Adrenal gland (tissue), 5 donors: ENCODE data around the gene STARD10.

ENCODE experiments used
- POLR2A ChIP-seq, 2 donors: fragments of 450-650 bp; IDR thresholded peaks; one replicate each; pipeline ENCODE4 v1.6.1; 2017; ENCODE audit warnings: antibody characterized with exemption in 2 of 2, mild to moderate bottlenecking in 2 of 2, moderate library complexity in 1 of 2
- TF ChIP-seq, protein P1 (sequence below), 6 experiments: fragments of 450-650 bp in 4 of 6; fragments of 200-600 bp in 2 of 6; sonication (generic) in 1 of 6; IDR thresholded peaks; 1 replicate in 5 of 6; 2 replicates in 1 of 6; pipeline versions ENCODE4 v1.5.1 to v1.8.0; 2016 to 2021; ENCODE audit warnings: antibody characterized with exemption in 6 of 6, mild to moderate bottlenecking in 2 of 6, moderate library complexity in 1 of 6
- donor health status: DM: no; HTN: no; CAD: no.

DNA sequence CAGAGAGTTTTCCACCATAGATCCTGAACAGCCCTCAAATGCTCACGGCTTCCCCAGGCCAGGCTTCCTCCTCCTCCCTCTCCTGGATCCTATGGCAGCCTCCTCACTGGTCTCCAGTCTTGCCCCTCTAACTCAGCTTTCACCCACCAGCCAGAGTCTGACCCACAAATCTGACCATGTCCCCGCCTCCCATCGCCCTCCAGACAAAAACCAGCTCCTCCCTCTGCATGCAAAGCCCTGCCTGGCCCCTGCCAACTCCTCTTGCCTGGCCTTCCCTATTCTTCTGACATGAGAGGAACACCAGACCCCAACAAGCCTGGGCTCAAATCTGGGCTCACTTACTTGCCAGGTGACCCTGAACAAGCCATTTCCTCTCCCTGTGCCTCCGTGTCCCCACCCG is 87.3 kb downstream of the STARD10 start:
- TF ChIP-seq, protein P1, sequence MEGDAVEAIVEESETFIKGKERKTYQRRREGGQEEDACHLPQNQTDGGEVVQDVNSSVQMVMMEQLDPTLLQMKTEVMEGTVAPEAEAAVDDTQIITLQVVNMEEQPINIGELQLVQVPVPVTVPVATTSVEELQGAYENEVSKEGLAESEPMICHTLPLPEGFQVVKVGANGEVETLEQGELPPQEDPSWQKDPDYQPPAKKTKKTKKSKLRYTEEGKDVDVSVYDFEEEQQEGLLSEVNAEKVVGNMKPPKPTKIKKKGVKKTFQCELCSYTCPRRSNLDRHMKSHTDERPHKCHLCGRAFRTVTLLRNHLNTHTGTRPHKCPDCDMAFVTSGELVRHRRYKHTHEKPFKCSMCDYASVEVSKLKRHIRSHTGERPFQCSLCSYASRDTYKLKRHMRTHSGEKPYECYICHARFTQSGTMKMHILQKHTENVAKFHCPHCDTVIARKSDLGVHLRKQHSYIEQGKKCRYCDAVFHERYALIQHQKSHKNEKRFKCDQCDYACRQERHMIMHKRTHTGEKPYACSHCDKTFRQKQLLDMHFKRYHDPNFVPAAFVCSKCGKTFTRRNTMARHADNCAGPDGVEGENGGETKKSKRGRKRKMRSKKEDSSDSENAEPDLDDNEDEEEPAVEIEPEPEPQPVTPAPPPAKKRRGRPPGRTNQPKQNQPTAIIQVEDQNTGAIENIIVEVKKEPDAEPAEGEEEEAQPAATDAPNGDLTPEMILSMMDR (IDR thresholded peaks at IDR 0.05): no peak
- no peak for TF ChIP-seq POLR2A (IDR thresholded peaks at IDR 0.05)
